HG03097 (cell line): Measurements from ENCODE around the gene LLGL1.

Source experiments
- ATAC-seq: cut with Tn5 transposase; IDR thresholded peaks from one replicate; pipeline ENCODE4 v1.9.1; 2021; ENCODE audit not compliant: unreplicated experiment, low FRiP score

LLGL1 gene

DNA sequence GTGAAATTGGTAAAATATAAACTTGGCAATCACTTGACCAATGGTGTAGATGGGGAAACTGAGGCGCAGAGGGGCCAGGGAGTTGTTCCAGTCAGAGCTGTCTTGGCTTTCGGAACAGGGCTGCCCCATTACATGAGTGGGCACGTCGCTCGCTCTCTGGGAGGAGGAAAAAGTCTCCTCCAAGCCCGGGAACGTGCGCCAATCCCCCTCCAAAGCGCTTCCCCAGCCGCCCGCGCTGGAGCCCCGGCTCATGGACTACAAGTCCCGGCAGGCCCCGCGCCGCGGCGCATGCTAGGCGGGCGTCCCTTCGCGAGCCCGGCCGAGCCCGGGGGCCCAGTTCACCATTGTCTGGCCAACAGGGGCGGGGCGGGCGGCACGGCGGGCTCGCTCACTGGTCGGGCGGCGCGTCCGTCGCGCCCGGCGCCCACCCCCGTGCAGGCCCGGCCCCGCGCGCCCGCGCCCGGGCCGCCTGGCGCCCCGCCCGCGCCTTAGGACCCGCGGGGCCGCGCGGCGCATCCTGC lies at the start of gene LLGL1:
Gene LLGL1, plus strand, starts transcription at position 515 of the 521 bp plus-strand sequence. CDS start 48 bp downstream, outside the sequence.
- peak; percentile 70 for ATAC-seq

- ATAC-seq = no peak
Measured at GRCh38 chr17:18176176-18176575, 49.3 kb upstream of the LLGL1 start.

GRCh38 chr17:18177133-18177532 lies 48.3 kb upstream of the LLGL1 start:
- no peak for ATAC-seq

- ATAC-seq = no peak
Measured at GRCh38 chr17:18177722-18178121, 47.7 kb upstream of the LLGL1 start.

GRCh38 chr17:18179196-18179595 lies 46.2 kb upstream of the LLGL1 start:
- no peak for ATAC-seq

GRCh38 chr17:18179804-18180203 lies 45.6 kb upstream of the LLGL1 start:
- no peak for ATAC-seq

GRCh38 chr17:18181358-18181757 lies 44.1 kb upstream of the LLGL1 start:
- no peak for ATAC-seq

- no peak for ATAC-seq
Measured at GRCh38 chr17:18182110-18182977, 43.1 kb upstream of the LLGL1 start.

GRCh38 chr17:18182978-18183333 lies 42.5 kb upstream of the LLGL1 start:
- ATAC-seq = peak; percentile 28

GRCh38 chr17:18183334-18184142 lies 41.9 kb upstream of the LLGL1 start, which contains the start of gene ALKBH5:
Gene ALKBH5, plus strand, starts transcription at chr17:18183828. Its CDS starts 416 bp downstream, at chr17:18184244.
- peak; percentile 80 for ATAC-seq

- peak; percentile 6 for ATAC-seq
Measured at GRCh38 chr17:18184143-18185031, 41.0 kb upstream of the LLGL1 start.

- ATAC-seq = no peak
Measured at GRCh38 chr17:18185391-18185790, 40.0 kb upstream of the LLGL1 start.

DNA sequence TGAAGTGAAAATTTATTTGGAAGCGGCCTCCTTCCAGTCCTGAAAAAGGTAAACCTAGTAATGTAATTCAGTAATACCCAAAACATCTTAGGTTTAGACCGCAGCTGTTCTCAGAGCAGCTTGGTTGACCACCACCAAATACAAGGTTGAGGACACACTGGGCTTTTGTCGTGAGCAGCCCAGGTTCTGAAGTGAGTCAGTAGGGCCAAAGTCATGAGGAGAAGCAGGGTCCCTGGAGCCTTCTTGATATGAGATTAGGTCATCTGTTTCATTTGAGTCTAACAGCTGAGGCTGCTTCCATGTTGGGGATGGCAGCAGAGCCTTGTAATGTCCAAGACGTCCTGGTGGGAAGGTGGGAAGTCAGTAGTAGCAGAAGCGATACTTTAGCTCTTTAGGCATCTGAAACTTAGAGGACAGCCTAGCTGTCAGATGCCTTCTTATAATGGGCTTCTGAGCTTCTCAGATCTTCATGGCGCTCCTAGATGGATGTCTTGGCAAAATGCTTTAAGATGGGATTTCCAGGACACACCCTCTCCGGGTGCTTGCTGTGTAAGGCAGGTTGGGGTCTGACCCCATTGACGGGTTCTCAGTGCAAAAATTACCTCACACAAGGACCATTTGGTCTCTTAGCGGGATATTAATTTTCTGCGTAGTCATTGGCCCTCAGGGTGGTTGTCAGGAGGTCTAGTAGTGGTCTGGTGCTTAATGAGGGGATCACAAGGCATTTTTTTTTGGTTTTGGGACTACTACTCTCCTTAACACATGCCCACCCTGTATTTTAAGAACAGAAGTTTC lies 39.4 kb upstream of the LLGL1 start:
- no peak for ATAC-seq

DNA sequence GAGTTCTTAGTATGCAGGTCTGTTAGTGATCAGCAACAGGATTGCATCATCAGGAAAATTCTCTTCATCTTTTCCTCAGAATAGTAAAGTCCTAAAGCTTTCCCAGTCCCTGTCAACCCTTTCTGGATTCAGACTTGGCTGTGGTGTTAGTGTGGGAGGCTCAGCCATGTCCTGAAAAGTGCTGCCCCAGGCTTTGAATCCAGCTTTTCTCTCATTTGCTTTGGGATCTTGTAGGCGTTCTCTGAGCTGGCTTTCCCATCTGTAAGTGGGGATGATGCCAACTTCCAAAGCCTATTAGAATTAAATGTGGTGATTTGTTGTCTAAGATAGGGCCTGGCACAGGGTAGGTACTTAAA lies 38.8 kb upstream of the LLGL1 start:
- no peak for ATAC-seq

GRCh38 chr17:18187226-18187625 lies 38.2 kb upstream of the LLGL1 start:
- no peak for ATAC-seq

GRCh38 chr17:18187821-18188761 lies 37.3 kb upstream of the LLGL1 start:
- no peak for ATAC-seq

GRCh38 chr17:18190628-18191235 lies 34.7 kb upstream of the LLGL1 start:
- ATAC-seq = no peak

DNA sequence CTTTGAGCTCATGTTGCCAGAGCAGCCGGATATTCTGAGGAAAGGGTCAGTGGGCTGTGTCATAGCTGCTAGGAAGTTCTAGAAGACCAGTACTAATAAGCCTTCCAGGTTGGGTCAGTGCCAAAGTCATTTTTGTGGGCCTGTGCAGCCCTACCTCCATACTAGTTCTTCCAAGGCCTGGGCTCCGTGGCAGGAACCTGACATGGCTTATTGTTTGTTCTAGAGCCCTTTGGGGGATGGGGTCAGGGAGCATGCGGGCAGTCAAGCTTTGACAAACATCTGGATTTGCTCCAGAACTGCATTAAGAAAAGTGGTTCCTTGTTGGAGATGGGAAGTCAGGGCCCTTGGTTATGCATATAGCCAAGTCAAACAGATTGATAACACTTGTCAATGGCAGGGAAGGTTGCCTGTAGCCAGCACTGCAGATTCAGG lies 34.2 kb upstream of the LLGL1 start:
- ATAC-seq = no peak
